ENCODE data around the gene TRIM65. TPM values are rescaled to one million over a fixed set of nuclear protein-coding genes. Genes with fewer than 3 reads are reported as not detected.

The TRIM65 gene
- total and polyA plus RNA-seq, 10 of the 15 experiments (the other 5 are each of a cell fraction or from before 2014, with no cell fraction given), result 1.4 to 26.0 (median 10.8) TPM

DNA sequence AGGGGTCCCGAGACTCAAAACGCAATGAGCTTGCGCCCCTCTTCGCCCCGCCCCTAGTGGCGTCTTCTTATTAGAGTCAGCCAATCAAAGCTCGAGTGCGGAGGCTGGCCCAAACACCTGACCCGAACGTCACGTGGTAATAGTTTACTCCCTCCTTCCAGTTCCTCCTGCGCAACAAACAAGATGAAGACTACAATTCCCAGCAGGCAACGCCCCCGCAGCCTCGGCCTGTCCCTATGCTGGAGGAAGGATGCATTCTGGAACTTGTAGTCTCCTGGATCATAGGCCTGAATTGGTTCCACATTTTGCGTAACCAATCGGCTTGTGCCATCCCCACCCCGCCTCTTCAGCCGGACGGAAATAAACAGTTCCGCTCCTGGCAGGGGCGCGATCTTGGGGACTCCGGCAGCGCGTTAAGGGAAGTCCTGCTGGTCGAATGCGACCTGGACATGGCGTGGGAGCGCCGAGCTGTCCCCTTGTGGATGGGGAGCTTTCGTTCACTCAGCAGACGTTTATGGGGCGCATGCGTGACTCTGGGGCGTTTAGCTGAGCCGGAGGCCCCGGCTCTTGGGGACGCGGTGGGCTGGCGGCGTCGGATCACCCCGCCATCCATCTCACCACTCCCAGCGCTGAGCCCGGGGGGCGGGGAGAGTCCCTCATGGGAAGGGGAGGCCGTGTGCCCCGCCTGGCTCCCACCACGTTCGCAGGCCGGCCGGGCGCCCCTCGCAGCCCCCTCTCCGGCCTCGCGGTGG is 41.3 kb downstream of the TRIM65 start, which contains the start of gene WBP2 (continued):
- TF ChIP-seq, protein P1, sequence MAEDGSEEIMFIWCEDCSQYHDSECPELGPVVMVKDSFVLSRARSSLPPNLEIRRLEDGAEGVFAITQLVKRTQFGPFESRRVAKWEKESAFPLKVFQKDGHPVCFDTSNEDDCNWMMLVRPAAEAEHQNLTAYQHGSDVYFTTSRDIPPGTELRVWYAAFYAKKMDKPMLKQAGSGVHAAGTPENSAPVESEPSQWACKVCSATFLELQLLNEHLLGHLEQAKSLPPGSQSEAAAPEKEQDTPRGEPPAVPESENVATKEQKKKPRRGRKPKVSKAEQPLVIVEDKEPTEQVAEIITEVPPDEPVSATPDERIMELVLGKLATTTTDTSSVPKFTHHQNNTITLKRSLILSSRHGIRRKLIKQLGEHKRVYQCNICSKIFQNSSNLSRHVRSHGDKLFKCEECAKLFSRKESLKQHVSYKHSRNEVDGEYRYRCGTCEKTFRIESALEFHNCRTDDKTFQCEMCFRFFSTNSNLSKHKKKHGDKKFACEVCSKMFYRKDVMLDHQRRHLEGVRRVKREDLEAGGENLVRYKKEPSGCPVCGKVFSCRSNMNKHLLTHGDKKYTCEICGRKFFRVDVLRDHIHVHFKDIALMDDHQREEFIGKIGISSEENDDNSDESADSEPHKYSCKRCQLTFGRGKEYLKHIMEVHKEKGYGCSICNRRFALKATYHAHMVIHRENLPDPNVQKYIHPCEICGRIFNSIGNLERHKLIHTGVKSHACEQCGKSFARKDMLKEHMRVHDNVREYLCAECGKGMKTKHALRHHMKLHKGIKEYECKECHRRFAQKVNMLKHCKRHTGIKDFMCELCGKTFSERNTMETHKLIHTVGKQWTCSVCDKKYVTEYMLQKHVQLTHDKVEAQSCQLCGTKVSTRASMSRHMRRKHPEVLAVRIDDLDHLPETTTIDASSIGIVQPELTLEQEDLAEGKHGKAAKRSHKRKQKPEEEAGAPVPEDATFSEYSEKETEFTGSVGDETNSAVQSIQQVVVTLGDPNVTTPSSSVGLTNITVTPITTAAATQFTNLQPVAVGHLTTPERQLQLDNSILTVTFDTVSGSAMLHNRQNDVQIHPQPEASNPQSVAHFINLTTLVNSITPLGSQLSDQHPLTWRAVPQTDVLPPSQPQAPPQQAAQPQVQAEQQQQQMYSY (CRISPR knock-in tag; IDR thresholded peaks at IDR 0.05), result no peak
- TF ChIP-seq RB1 (IDR thresholded peaks at IDR 0.05; ENCODE audit: borderline replicate concordance) (peak; percentile 71; the same call in 1 of the 2 replicates), CBX5 (IDR thresholded peaks at IDR 0.05; ENCODE audit: low read depth) (no peak), MXI1 (IDR thresholded peaks at IDR 0.05; ENCODE audit: low read depth, low read length) (peak; percentile 87), NR2C1 (IDR thresholded peaks at IDR 0.05) (no peak; the same call in 1 of the 2 replicates)

DNA sequence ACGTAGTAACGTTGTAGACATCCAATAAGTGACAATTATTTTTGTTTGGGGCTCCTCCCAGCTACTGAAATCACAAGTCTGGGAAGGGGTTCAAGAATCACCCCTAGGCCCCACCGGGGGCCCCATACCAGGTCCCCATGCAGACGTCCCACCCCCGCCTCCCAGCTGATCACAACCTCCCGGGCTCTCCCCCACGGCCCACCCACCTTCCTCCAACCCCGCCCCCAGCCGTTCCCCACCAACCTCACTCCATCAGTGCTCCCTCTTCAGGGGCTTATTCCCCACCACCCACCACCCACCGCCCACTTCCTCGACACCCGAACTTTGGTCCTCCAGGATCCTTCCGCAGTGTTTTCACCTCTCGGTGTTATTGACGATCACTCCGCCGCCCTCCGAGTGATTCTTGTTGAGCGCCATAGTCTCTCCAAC is 41.9 kb downstream of the TRIM65 start:
- peak; percentile 5 for ATAC-seq
- CTCF ChIA-PET, result interaction anchor here (0.6 to 9.4 kb wide), 24 partner anchors 8 to 338 kb away, joined by 3 to 117 read pairs (median 4); partner anchors contain the start of genes GALK1, MRPL38, TRIM47 and TRIM65

More for the DNA sequence above, 41.9 kb downstream of the TRIM65 start:
- ChIA-PET RAD21 (ENCODE audit: unreplicated experiment) (interaction anchor here (0.6 to 3.2 kb wide), 19 partner anchors 10 to 569 kb away, joined by 3 to 32 read pairs (median 5); partner anchors contain the start of genes GALK1, TRIM47, TRIM65 and UNC13D), POLR2A (interaction anchor here (0.6 to 5.8 kb wide), 32 partner anchors 9 to 638 kb away, joined by 3 to 42 read pairs (median 5); partner anchors contain the start of genes GALK1, TRIM65, TSEN54 and UNC13D), SMC1A (ENCODE audit: uncharacterized antibody, unreplicated experiment) (interaction anchor here (0.6 to 3.6 kb wide), 18 partner anchors 9 to 826 kb away, joined by 3 to 18 read pairs (median 4); partner anchors contain the start of genes TRIM47 and UNC13D)
- peaks cover 18% of the 10 kb centered on the region for H3K79me2 ChIP-seq (ENCODE audit: control insufficient read depth, insufficient read depth, low read length)
- H3K9ac ChIP-seq (ENCODE audit: control insufficient read depth, insufficient read depth, low read length), result peak overlapping the region; percentile 71
- no peaks in the 10 kb centered on the region for H4K20me1 ChIP-seq (ENCODE audit: control insufficient read depth, insufficient read depth)
- in situ Hi-C loops (cut with MboI) (no loop called here), intact Hi-C loops (cut with micrococcal nuclease; ENCODE audit: unreplicated experiment) (loop anchor here (2.0 to 5.0 kb wide), 2 partner anchors 42 to 76 kb away; partner anchors contain the start of gene TRIM65)
- DNase-seq (ENCODE audit: low read depth, low spot score) (no peak), FAIRE-seq (no peak)
- no peaks in the 10 kb centered on the region for H3K27me3 ChIP-seq (replicated peaks in 1 of 2; ENCODE audit: control insufficient read depth in 2 of 2, insufficient read depth in 2 of 2, low read length in 1 of 2)
- peak overlapping the region; percentile 51 for H3K27ac ChIP-seq (ENCODE audit: control insufficient read depth, insufficient read depth)
- peaks cover 2 to 3% of the 10 kb centered on the region in 2 experiments; a peak in 2 of 4 replicates for H3K36me3 ChIP-seq (ENCODE audit: control insufficient read depth in 2 of 2, insufficient read depth in 2 of 2, low read length in 1 of 2)
- peak overlapping the region; percentile 73 for H3K4me3 ChIP-seq
- TF ChIP-seq, protein P2, sequence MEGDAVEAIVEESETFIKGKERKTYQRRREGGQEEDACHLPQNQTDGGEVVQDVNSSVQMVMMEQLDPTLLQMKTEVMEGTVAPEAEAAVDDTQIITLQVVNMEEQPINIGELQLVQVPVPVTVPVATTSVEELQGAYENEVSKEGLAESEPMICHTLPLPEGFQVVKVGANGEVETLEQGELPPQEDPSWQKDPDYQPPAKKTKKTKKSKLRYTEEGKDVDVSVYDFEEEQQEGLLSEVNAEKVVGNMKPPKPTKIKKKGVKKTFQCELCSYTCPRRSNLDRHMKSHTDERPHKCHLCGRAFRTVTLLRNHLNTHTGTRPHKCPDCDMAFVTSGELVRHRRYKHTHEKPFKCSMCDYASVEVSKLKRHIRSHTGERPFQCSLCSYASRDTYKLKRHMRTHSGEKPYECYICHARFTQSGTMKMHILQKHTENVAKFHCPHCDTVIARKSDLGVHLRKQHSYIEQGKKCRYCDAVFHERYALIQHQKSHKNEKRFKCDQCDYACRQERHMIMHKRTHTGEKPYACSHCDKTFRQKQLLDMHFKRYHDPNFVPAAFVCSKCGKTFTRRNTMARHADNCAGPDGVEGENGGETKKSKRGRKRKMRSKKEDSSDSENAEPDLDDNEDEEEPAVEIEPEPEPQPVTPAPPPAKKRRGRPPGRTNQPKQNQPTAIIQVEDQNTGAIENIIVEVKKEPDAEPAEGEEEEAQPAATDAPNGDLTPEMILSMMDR (IDR thresholded peaks at IDR 0.05 in 2 of 3, conservative IDR thresholded peaks at IDR 0.05 in 1 of 3; ENCODE audit: control insufficient read depth in 2 of 3, extremely low read depth in 1 of 3, insufficient read depth in 1 of 3, low read depth in 3 of 3, low read length in 3 of 3), result peak in 1 of 3 experiments; percentile 11; a peak in 1 of 6 replicates
- peak; percentile 50; the same call in 1 of the 2 replicates for TF ChIP-seq TAF1 (IDR thresholded peaks at IDR 0.05; ENCODE audit: borderline replicate concordance, low read depth, low read length)
- TF ChIP-seq NFYB (IDR thresholded peaks at IDR 0.05; ENCODE audit: insufficient read depth, low read depth, low read length), result no peak
- peak in 1 of 2 experiments; percentile 79; a peak in 2 of 3 replicates for TF ChIP-seq EGR1 (IDR thresholded peaks at IDR 0.05; ENCODE audit: borderline replicate concordance in 1 of 2, low read depth in 2 of 2, low read length in 2 of 2)
- TF ChIP-seq YY1 (IDR thresholded peaks at IDR 0.05; ENCODE audit: low read depth, low read length), result peak; percentile 71; the same call in 1 of the 2 replicates
- TF ChIP-seq CHD2 (IDR thresholded peaks at IDR 0.05; ENCODE audit: borderline replicate concordance, low read depth, low read length), result no peak; the same call in 1 of the 2 replicates
- H3K9me3 ChIP-seq (replicated peaks; ENCODE audit: control insufficient read depth, insufficient read depth, low read length), result no peaks in the 10 kb centered on the region
- H3K4me1 ChIP-seq (ENCODE audit: control insufficient read depth, insufficient read depth, low read length), result peaks cover 22% of the 10 kb centered on the region
- no TSS peak for BruUV-seq (replicated peaks)
- peak overlapping the region; percentile 51 for H3K4me2 ChIP-seq (ENCODE audit: control insufficient read depth, insufficient read depth)
- under 1% methylated on average over 14 of the region's 19 CpGs for WGBS (ENCODE audit: insufficient coverage, insufficient replicate concordance, low lambda C conversion rate, missing lambda C conversion rate)
- peak overlapping the region; percentile 67 for H2AFZ ChIP-seq (ENCODE audit: control insufficient read depth, low read depth, low read length)

Data from GM12878 (cell line).